Mesenchymal stem cell (in vitro differentiated cells and primary cell): Measurements from ENCODE around the gene SPATA12.

ENCODE experiments used
- DNase-seq: peaks from one replicate; pipeline ENCODE4 v3.0.0-alpha.2; 2013
- H2AFZ ChIP-seq: one replicate; pipeline ENCODE4 v1.6.1; 2013; ENCODE audit warnings: low read depth, mild to moderate bottlenecking, control low read depth, inconsistent platforms, low read length, moderate library complexity
- H2AK5ac ChIP-seq: 2 replicates; pipeline ENCODE4 v1.6.1; 2013; ENCODE audit warnings: low read length, moderate library complexity, mild to moderate bottlenecking, inconsistent platforms; ENCODE audit not compliant: severe bottlenecking
- H2BK120ac ChIP-seq: one replicate; pipeline ENCODE4 v1.6.1; 2013; ENCODE audit warnings: low read depth, mild to moderate bottlenecking, inconsistent platforms, low read length, moderate library complexity
- H2BK12ac ChIP-seq, 2 experiments: one replicate each; pipeline ENCODE4 v1.6.1; 2013; ENCODE audit warnings: inconsistent platforms in 2 of 2, low read length in 2 of 2, mild to moderate bottlenecking in 2 of 2, moderate library complexity in 2 of 2, control low read depth in 1 of 2
- H2BK15ac ChIP-seq: one replicate; pipeline ENCODE4 v1.6.1; 2013; ENCODE audit warnings: mild to moderate bottlenecking, low read depth, inconsistent platforms; ENCODE audit not compliant: poor library complexity, severe bottlenecking
- H2BK5ac ChIP-seq: 2 replicates; pipeline ENCODE4 v1.6.1; 2013; ENCODE audit warnings: low read depth, mild to moderate bottlenecking, low read length, control low read depth, inconsistent platforms; ENCODE audit not compliant: poor library complexity, severe bottlenecking
- H3K14ac ChIP-seq, 2 experiments: one replicate each; pipeline ENCODE4 v1.6.1; 2013; ENCODE audit warnings: inconsistent platforms in 2 of 2, low read length in 2 of 2, control low read depth in 1 of 2, mild to moderate bottlenecking in 1 of 2, moderate library complexity in 1 of 2
- H3K18ac ChIP-seq, 2 experiments: one replicate each; pipeline ENCODE4 v1.6.1; 2013; ENCODE audit warnings: inconsistent platforms in 2 of 2, low read length in 2 of 2, control low read depth in 1 of 2, low read depth in 1 of 2, mild to moderate bottlenecking in 1 of 2
- H3K23ac ChIP-seq, 2 experiments: one replicate each; pipeline ENCODE4 v1.6.1; 2013; ENCODE audit warnings: inconsistent platforms in 2 of 2, low read length in 2 of 2, mild to moderate bottlenecking in 2 of 2, moderate library complexity in 2 of 2, control low read depth in 1 of 2
- H3K27ac ChIP-seq: 2 replicates; pipeline ENCODE4 v1.5.1; 2013; ENCODE audit warnings: mild to moderate bottlenecking, moderate library complexity, low read length, control low read depth, inconsistent platforms; ENCODE audit not compliant: poor library complexity, severe bottlenecking
- H3K27me3 ChIP-seq, 2 experiments: 2 replicates each; pipeline versions ENCODE4 v1.6.1 to v1.7.0; 2013; ENCODE audit warnings: low read length in 2 of 2, mild to moderate bottlenecking in 2 of 2, moderate library complexity in 2 of 2, control low read depth in 1 of 2, inconsistent platforms in 1 of 2; ENCODE audit not compliant: control insufficient read depth in 1 of 2, insufficient read depth in 1 of 2
- H3K36me3 ChIP-seq, 2 experiments: 2 replicates each; pipeline versions ENCODE4 v1.6.1 to v1.7.0; 2013; ENCODE audit warnings: low read length in 2 of 2, control low read depth in 1 of 2, inconsistent platforms in 1 of 2, low read depth in 1 of 2, mild to moderate bottlenecking in 1 of 2; ENCODE audit not compliant: insufficient read depth in 2 of 2, control insufficient read depth in 1 of 2
- H3K4ac ChIP-seq, 2 experiments: one replicate each; pipeline ENCODE4 v1.6.1; 2013; ENCODE audit warnings: inconsistent platforms in 2 of 2, low read length in 2 of 2, mild to moderate bottlenecking in 2 of 2, moderate library complexity in 2 of 2, control low read depth in 1 of 2, low read depth in 1 of 2
- H3K4me1 ChIP-seq: 2 replicates; pipeline ENCODE4 v1.6.1; 2013; ENCODE audit warnings: low read depth, low read length, control low read depth; ENCODE audit not compliant: control insufficient read depth, insufficient read depth
- H3K4me2 ChIP-seq: 2 replicates; pipeline ENCODE4 v1.6.1; 2013; ENCODE audit warnings: low read length, mild to moderate bottlenecking, inconsistent platforms; ENCODE audit not compliant: poor library complexity, severe bottlenecking
- H3K4me3 ChIP-seq, 2 experiments: 2 replicates each; pipeline versions ENCODE4 v1.5.1 to v1.7.0; 2013; ENCODE audit warnings: low read length in 2 of 2, mild to moderate bottlenecking in 2 of 2, control low read depth in 1 of 2, low read depth in 1 of 2; ENCODE audit not compliant: insufficient read depth in 1 of 2
- H3K79me1 ChIP-seq: replicated peaks from 2 replicates; pipeline ENCODE4 v1.6.1; 2013; ENCODE audit warnings: mild to moderate bottlenecking, control low read depth, low read length, inconsistent platforms; ENCODE audit not compliant: poor library complexity, severe bottlenecking
- H3K9ac ChIP-seq: 2 replicates; pipeline ENCODE4 v1.7.0; 2013; ENCODE audit warnings: mild to moderate bottlenecking, low read length, moderate library complexity
- H3K9me3 ChIP-seq: 2 replicates; pipeline ENCODE4 v1.7.0; 2013; ENCODE audit warnings: mild to moderate bottlenecking, low read length; ENCODE audit not compliant: control insufficient read depth
- H4K8ac ChIP-seq: one replicate; pipeline ENCODE4 v1.6.1; 2013; ENCODE audit warnings: inconsistent platforms, mild to moderate bottlenecking, low read length, moderate library complexity
- H4K91ac ChIP-seq: one replicate; pipeline ENCODE4 v1.6.1; 2013; ENCODE audit warnings: mild to moderate bottlenecking, low read length, inconsistent platforms
- WGBS: methylation state at CpG from one replicate; pipeline ENCODE4 v1.1.7; 2013; ENCODE audit warnings: mixed read lengths; 5-methylcytosine and 5-hydroxymethylcytosine counted together

The SPATA12 gene

GRCh38 chr3:57098418-57099310 lies 38.2 kb downstream of the SPATA12 start:
- Histone ChIP-seq H3K14ac (peak overlapping the region in 1 of 2 experiments; percentile 14), H3K4me3 (no peak overlapping the region), H3K9ac (peak overlapping the region; percentile 21), H2BK12ac (no peak overlapping the region), H3K4me2 (no peak overlapping the region), H3K27me3 (no peaks in the 10 kb centered on the region), H2BK120ac (no peak overlapping the region), H4K91ac (no peak overlapping the region), H2AK5ac (no peak overlapping the region), H3K23ac (no peak overlapping the region), H3K36me3 (peaks cover 3 to 31% of the 10 kb centered on the region in 2 experiments), H3K79me1 (no peaks in the 10 kb centered on the region), H2AFZ (no peak overlapping the region), H2BK5ac (no peak overlapping the region), H3K4ac (no peak overlapping the region), H3K4me1 (no peaks in the 10 kb centered on the region), H3K27ac (no peak overlapping the region), H2BK15ac (no peak overlapping the region), H3K9me3 (no peaks in the 10 kb centered on the region), H3K18ac (no peak overlapping the region), H4K8ac (no peak overlapping the region)
- no peak for DNase-seq
- 54% methylated on average over 4 of the region's 6 CpGs for WGBS

GRCh38 chr3:57100046-57100695 lies 39.7 kb downstream of the SPATA12 start:
- H3K27ac ChIP-seq = no peak overlapping the region
- H2BK120ac ChIP-seq = no peak overlapping the region
- no peak overlapping the region for H3K4me3 ChIP-seq
- H4K91ac ChIP-seq = no peak overlapping the region
- no peak overlapping the region for H4K8ac ChIP-seq
- no peak overlapping the region for H3K23ac ChIP-seq
- H3K79me1 ChIP-seq = no peaks in the 10 kb centered on the region
- H2BK15ac ChIP-seq = no peak overlapping the region
- no peak overlapping the region for H3K4ac ChIP-seq
- no peaks in the 10 kb centered on the region for H3K4me1 ChIP-seq
- 22% methylated on average over 5 of the region's 7 CpGs for WGBS
- no peak overlapping the region for H3K14ac ChIP-seq
- no peak overlapping the region for H2BK5ac ChIP-seq
- peaks cover 3 to 40% of the 10 kb centered on the region in 2 experiments for H3K36me3 ChIP-seq
- H2AK5ac ChIP-seq = no peak overlapping the region
- peak overlapping the region; percentile 29 for H3K9ac ChIP-seq
- peak overlapping the region; percentile 56 for H2AFZ ChIP-seq
- no peak overlapping the region for H2BK12ac ChIP-seq
- H3K18ac ChIP-seq = no peak overlapping the region
- peak; percentile 73 for DNase-seq
- no peaks in the 10 kb centered on the region for H3K9me3 ChIP-seq
- no peak overlapping the region for H3K4me2 ChIP-seq
- no peaks in the 10 kb centered on the region for H3K27me3 ChIP-seq

GRCh38 chr3:57105585-57105984 lies 45.1 kb downstream of the SPATA12 start:
- Histone ChIP-seq H3K4me3 (no peak overlapping the region), H3K4me1 (no peaks in the 10 kb centered on the region), H2BK15ac (no peak overlapping the region), H4K8ac (no peak overlapping the region), H3K27ac (no peak overlapping the region), H4K91ac (no peak overlapping the region), H3K27me3 (no peaks in the 10 kb centered on the region), H3K18ac (no peak overlapping the region), H3K36me3 (peaks cover 0 to 44% of the 10 kb centered on the region in 2 experiments), H2BK12ac (no peak overlapping the region), H2BK120ac (no peak overlapping the region), H3K4ac (no peak overlapping the region), H3K14ac (no peak overlapping the region), H2BK5ac (no peak overlapping the region), H2AK5ac (no peak overlapping the region), H3K79me1 (no peaks in the 10 kb centered on the region), H2AFZ (no peak overlapping the region), H3K9ac (no peak overlapping the region), H3K23ac (no peak overlapping the region), H3K9me3 (no peaks in the 10 kb centered on the region), H3K4me2 (no peak overlapping the region)
- over 99% methylated on average over 9 of the region's 9 CpGs for WGBS
- DNase-seq = no peak

GRCh38 chr3:57108684-57109083 lies 48.2 kb downstream of the SPATA12 start:
- H3K36me3 ChIP-seq = peaks cover 0 to 33% of the 10 kb centered on the region in 2 experiments
- H2AFZ ChIP-seq = no peak overlapping the region
- no peak overlapping the region for H2BK5ac ChIP-seq
- H3K4me3 ChIP-seq = no peak overlapping the region
- no peak overlapping the region for H3K23ac ChIP-seq
- H3K27me3 ChIP-seq = no peaks in the 10 kb centered on the region
- H2BK12ac ChIP-seq = no peak overlapping the region
- no peak overlapping the region for H4K8ac ChIP-seq
- H4K91ac ChIP-seq = no peak overlapping the region
- no peak for DNase-seq
- H3K4me1 ChIP-seq = no peaks in the 10 kb centered on the region
- no peak overlapping the region for H3K9ac ChIP-seq
- no peak overlapping the region for H3K18ac ChIP-seq
- H2BK15ac ChIP-seq = no peak overlapping the region
- no peak overlapping the region for H3K27ac ChIP-seq
- H3K79me1 ChIP-seq = no peaks in the 10 kb centered on the region
- H3K4ac ChIP-seq = no peak overlapping the region
- no peak overlapping the region for H2BK120ac ChIP-seq
- 96% methylated on average over 6 of the region's 8 CpGs for WGBS
- H3K9me3 ChIP-seq = no peaks in the 10 kb centered on the region
- H2AK5ac ChIP-seq = no peak overlapping the region
- no peak overlapping the region for H3K4me2 ChIP-seq
- no peak overlapping the region for H3K14ac ChIP-seq
